ENCODE measurements around the gene GRAMD1B. TPM values are rescaled to one million over a fixed set of nuclear protein-coding genes. Genes with fewer than 3 reads are reported as not detected.
A peak's percentile ranks its signal among the peaks of the same experiment; 100 is the strongest.

The GRAMD1B gene
- total RNA-seq, 1 experiment from 2014 or later, result 82.1 TPM

DNA sequence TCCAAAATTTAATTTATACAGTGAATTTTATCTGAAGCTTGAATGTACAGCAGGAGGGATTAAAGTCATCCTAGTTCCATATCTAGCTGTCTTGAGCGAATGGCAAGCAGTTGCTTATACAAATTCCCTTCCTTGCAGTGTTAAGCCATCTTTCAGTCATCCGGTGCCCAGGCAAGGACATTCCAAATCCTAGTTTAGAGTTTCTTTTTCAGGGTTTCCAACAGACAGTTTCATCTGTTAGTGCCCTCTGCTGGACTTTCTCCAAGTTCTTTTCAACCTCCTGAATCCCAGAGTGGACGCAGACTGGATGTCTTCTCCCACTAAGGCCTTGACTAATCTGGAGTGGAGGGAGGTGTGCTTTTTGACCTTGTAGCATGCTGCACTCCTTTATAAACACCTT, 45.4 kb downstream of the GRAMD1B start:
- ChIA-PET POLR2A (ENCODE audit: unreplicated experiment) (interaction anchor here (0.6 kb wide), 1 partner anchor 412 kb away, joined by 3 read pairs; no protein-coding TSS in a partner anchor), CTCF (interaction anchor here (0.6 to 3.3 kb wide), 3 partner anchors 12 to 69 kb away, joined by 3 to 37 read pairs (median 3); no protein-coding TSS in a partner anchor)
- Histone ChIP-seq H3K9me3 (ENCODE audit: low read length) (no peaks in the 10 kb centered on the region), H3K4me1 (ENCODE audit: insufficient read depth, low read length) (peaks cover 53% of the 10 kb centered on the region), H4K20me1 (ENCODE audit: low read length) (no peaks in the 10 kb centered on the region), H2AFZ (ENCODE audit: low read length) (no peak overlapping the region), H3K4me3 (ENCODE audit: low read length) (no peak overlapping the region), H3K9me2 (replicated peaks; ENCODE audit: low read length) (no peaks in the 10 kb centered on the region), H3F3A (ENCODE audit: low read length, unreplicated experiment) (peaks cover 6% of the 10 kb centered on the region), H3K79me2 (ENCODE audit: low read length) (peaks cover 68% of the 10 kb centered on the region), H3K9ac (ENCODE audit: low read length) (peak overlapping the region; percentile 90), H3K36me3 (ENCODE audit: low read depth, low read length) (no peaks in the 10 kb centered on the region; the same call in 1 of the 2 replicates), H3K27ac (ENCODE audit: low read length) (peak overlapping the region; percentile 95), H3K27me3 (ENCODE audit: low read length) (no peaks in the 10 kb centered on the region), H3K4me2 (ENCODE audit: low read length) (peak overlapping the region; percentile 67)
- intact Hi-C loops (cut with micrococcal nuclease), result no loop called here
- TF ChIP-seq EZH2phosphoT487 (IDR thresholded peaks at IDR 0.05; ENCODE audit: borderline replicate concordance, low read length) (no peak), EZH2 (IDR thresholded peaks at IDR 0.05; ENCODE audit: low read length, unreplicated experiment) (no peak)
- TF ChIP-seq, protein P1, sequence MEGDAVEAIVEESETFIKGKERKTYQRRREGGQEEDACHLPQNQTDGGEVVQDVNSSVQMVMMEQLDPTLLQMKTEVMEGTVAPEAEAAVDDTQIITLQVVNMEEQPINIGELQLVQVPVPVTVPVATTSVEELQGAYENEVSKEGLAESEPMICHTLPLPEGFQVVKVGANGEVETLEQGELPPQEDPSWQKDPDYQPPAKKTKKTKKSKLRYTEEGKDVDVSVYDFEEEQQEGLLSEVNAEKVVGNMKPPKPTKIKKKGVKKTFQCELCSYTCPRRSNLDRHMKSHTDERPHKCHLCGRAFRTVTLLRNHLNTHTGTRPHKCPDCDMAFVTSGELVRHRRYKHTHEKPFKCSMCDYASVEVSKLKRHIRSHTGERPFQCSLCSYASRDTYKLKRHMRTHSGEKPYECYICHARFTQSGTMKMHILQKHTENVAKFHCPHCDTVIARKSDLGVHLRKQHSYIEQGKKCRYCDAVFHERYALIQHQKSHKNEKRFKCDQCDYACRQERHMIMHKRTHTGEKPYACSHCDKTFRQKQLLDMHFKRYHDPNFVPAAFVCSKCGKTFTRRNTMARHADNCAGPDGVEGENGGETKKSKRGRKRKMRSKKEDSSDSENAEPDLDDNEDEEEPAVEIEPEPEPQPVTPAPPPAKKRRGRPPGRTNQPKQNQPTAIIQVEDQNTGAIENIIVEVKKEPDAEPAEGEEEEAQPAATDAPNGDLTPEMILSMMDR (conservative IDR thresholded peaks at IDR 0.05; ENCODE audit: low read depth, low read length), result peak; percentile 59
- BruUV-seq (replicated peaks), result no TSS peak
- ATAC-seq (no peak), DNase-seq (peak; percentile 72)

DNA sequence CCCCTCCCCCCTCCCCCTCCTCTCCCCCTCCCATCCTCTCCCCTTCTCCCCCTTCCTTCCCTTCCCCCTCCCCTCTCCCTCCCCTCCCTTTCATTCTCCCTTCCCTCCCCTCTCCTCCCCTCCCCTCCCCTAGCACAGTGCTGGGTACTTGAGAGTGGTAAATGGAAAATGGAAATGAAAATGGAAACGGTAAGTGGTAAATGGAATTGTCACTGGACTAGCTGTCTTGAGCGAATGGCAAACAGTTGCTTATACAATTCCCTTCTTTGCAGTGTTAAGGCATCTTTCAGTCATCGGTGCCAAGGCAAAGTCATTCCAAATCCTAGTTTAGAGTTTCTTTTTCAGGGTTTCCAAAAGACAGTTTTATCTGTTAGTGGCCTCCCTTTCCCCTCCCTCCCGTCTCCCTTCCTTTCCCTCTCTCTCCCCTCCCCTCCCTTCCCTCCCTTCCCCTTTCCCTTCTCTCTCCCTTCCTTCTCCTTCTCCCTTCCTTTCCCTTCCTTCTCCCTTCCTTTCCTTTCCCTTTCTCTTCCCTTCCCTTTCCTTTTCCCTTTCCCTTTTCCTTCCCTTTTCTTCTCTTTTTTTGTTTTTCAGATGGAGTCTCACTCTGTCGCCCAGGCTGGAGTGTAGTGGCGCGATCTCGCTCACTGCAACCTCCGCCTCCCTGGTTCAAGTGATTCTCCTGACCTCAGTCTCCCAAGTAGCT, 47.3 kb downstream of the GRAMD1B start:
- ATAC-seq (no peak), DNase-seq (no peak)
- no peaks in the 10 kb centered on the region for H3K27me3 ChIP-seq (ENCODE audit: low read length)
- H3K27ac ChIP-seq (ENCODE audit: low read length), result peak overlapping the region; percentile 66
- peak overlapping the region; percentile 47 for H3K9ac ChIP-seq (ENCODE audit: low read length)
- TF ChIP-seq EZH2 (IDR thresholded peaks at IDR 0.05; ENCODE audit: low read length, unreplicated experiment) (no peak), EZH2phosphoT487 (IDR thresholded peaks at IDR 0.05; ENCODE audit: borderline replicate concordance, low read length) (no peak)
- TF ChIP-seq, protein P1 (conservative IDR thresholded peaks at IDR 0.05; ENCODE audit: low read depth, low read length), result no peak
- ChIA-PET POLR2A (ENCODE audit: unreplicated experiment) (no interaction called here), CTCF (interaction anchor here (2.6 kb wide), 1 partner anchor 70 kb away, joined by 67 read pairs; no protein-coding TSS in a partner anchor)
- H3K4me2 ChIP-seq (ENCODE audit: low read length), result no peak overlapping the region
- H3K4me1 ChIP-seq (ENCODE audit: insufficient read depth, low read length), result peaks cover 42% of the 10 kb centered on the region
- peaks cover 12% of the 10 kb centered on the region for H3K36me3 ChIP-seq (ENCODE audit: low read depth, low read length)
- H3K4me3 ChIP-seq (ENCODE audit: low read length), result no peak overlapping the region
- peaks cover 6% of the 10 kb centered on the region for H3F3A ChIP-seq (ENCODE audit: low read length, unreplicated experiment)
- intact Hi-C loops (cut with micrococcal nuclease), result no loop called here
- H3K79me2 ChIP-seq (ENCODE audit: low read length), result peaks cover 51% of the 10 kb centered on the region
- H4K20me1 ChIP-seq (ENCODE audit: low read length), result no peaks in the 10 kb centered on the region
- no TSS peak for BruUV-seq (replicated peaks)
- H3K9me3 ChIP-seq (ENCODE audit: low read length), result no peaks in the 10 kb centered on the region
- no peak overlapping the region for H2AFZ ChIP-seq (ENCODE audit: low read length)
- no peaks in the 10 kb centered on the region for H3K9me2 ChIP-seq (replicated peaks; ENCODE audit: low read length)
